ENCODE data around the gene ZNF148. TPM values are rescaled to one million over a fixed set of nuclear protein-coding genes. Genes with fewer than 3 reads are reported as not detected.

ZNF148 gene, protein sequence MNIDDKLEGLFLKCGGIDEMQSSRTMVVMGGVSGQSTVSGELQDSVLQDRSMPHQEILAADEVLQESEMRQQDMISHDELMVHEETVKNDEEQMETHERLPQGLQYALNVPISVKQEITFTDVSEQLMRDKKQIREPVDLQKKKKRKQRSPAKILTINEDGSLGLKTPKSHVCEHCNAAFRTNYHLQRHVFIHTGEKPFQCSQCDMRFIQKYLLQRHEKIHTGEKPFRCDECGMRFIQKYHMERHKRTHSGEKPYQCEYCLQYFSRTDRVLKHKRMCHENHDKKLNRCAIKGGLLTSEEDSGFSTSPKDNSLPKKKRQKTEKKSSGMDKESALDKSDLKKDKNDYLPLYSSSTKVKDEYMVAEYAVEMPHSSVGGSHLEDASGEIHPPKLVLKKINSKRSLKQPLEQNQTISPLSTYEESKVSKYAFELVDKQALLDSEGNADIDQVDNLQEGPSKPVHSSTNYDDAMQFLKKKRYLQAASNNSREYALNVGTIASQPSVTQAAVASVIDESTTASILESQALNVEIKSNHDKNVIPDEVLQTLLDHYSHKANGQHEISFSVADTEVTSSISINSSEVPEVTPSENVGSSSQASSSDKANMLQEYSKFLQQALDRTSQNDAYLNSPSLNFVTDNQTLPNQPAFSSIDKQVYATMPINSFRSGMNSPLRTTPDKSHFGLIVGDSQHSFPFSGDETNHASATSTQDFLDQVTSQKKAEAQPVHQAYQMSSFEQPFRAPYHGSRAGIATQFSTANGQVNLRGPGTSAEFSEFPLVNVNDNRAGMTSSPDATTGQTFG
- total RNA-seq: 13.5 and 15.9 TPM in 2 replicates

DNA sequence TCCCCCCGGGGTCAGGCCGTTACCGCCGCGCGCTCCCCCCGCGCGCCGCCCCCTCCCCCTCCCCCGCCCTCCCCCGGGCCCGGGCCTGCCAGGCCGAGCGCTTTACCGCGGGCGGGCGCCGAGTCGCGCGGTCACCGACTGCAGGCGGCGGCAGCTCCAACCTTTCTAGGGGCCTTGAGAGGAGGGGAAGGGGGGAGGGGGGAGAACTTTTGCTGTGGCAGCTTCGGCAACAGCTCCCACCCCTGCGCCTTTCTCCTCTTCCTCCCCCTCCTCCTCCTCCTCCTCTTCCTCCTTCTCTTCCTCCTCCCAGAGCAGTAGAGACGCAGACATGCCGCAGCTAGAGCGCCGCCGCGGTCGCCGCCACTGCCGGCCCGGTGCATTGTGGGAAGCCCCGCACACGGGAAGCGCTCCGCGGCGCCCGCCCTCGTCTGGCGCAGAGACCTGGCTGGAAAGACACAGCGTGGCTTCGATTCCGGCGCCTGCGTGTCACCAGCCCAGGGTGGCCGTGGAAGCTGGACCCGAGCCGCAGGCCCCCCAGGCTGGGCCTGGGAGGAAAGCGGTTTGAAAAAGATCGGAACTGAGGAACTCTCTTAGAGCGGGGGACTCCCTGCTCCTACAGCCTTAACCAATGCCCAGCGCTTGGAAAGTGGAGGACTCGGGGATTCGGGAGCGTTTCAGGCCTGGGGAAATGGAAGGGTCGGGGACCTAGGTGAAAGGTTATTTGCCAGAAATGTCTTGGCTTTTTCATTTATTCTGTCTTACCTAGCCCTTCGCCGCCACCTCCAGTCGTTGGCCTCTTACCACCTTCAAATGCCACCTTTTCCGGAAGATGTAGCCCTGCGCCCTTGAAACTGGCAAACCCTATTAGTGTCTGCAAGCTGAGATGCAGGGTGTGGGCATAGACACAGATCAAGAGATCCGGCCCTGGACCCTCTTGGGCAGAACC, at the start of gene ZNF148:
ZNF148 (minus strand) TSS at position 330 of the 946 bp plus-strand sequence. CDS start 61,685 bp downstream, outside the sequence.

DNA sequence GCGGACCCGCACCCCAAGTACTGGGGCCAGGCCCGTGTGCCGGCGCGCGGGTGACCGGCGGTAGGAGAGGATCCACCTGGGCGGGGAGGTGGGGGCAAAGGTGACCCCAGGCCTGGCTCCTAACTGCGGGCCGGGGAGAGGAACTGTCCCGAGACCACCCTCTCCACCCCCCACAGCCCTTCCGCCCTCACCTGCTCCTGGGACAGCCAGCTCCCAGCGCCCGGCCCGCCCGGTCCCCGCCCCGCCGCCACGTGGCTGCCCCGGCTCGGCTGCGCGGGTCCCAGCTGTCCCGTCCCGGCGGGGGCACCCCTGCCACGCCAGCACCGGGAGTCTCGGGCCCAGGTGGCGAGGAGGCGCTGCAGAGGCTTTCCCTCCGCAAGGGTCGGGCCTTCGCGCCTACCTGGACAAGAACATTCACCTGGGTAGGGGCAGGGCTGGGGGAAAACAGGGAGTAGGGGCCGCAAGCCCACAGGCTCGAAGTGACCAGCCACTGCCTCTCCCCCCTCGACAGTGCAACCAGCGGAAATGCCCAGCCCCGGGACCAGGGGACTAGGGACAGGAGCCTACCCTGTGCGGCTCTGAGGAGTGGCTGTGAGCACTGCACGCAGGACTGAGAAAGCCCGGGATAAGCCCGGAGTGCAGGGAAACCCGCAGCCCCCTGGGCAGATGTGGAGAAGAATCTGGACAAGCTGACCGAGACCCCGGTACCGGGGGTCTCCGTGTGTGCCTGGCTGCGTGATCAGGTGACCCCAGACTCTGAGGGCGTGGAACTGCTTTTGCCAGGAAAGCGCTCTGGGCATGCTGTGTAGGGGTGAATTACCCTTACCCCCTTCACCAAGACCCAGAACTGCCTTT, 162.4 kb downstream of the ZNF148 start, which contains the start of gene SLC12A8:
SLC12A8 (minus strand) TSS at position 240 of the 855 bp plus-strand sequence. CDS start 1,399 bp downstream, outside the sequence.

Other genes with a start within 250 kb of the ZNF148 start
- 3.4 and 4.0 TPM in 2 replicates for gene SLC12A8, start 162.6 kb downstream of the ZNF148 start, total RNA-seq
- gene SNX4, start 144.9 kb upstream of the ZNF148 start, total RNA-seq: 33.8 and 40.8 TPM in 2 replicates
- 4.2 and 5.0 TPM in 2 replicates for gene OSBPL11, start 220.2 kb upstream of the ZNF148 start, total RNA-seq